Measurements from ENCODE around the gene KREMEN1. TPM values are rescaled to one million over a fixed set of nuclear protein-coding genes. Genes with fewer than 3 reads are reported as not detected.
"Not testable (repeated sequence)": the region's sequence is repeated elsewhere in the genome, so short reads cannot be mapped to it uniquely, and the experiment has no call there.

Gene KREMEN1
- total RNA-seq, 6 donors from 2014 or later = 8.4 to 24.3 (median 15.9) TPM

- ATAC-seq (ENCODE audit: low FRiP score in 2 of 2) = peak in 1 of 2 donors; percentile 47
- H3K4me1 ChIP-seq = peaks cover 20 to 22% (median 20%) of the 10 kb centered on the region in 4 donors
- peak overlapping the region in 3 of 4 donors; percentile 24 to 53 (median 31) for H3K27ac ChIP-seq
Measured at GRCh38 chr22:29081517-29082236, 8.8 kb downstream of the KREMEN1 start.

GRCh38 chr22:29082826-29083545 lies 10.2 kb downstream of the KREMEN1 start:
- Histone ChIP-seq H3K9me3 (no peaks in the 10 kb centered on the region), H3K27me3 (no peaks in the 10 kb centered on the region), H3K36me3 (no peaks in the 10 kb centered on the region), H3K4me3 (no peak overlapping the region), H3K4me1 (peaks cover 18 to 22% (median 20%) of the 10 kb centered on the region in 4 donors), H3K27ac (peak overlapping the region in 3 of 4 donors; percentile 28 to 53 (median 31))
- no peak for ATAC-seq (ENCODE audit: low FRiP score in 2 of 2)
- TF ChIP-seq POLR2AphosphoS5 (IDR thresholded peaks at IDR 0.05) (no peak), CTCF (IDR thresholded peaks at IDR 0.05) (no peak), EP300 (IDR thresholded peaks at IDR 0.05) (no peak), POLR2A (IDR thresholded peaks at IDR 0.05) (no peak)
- no peak for DNase-seq
- 88 to 90% methylated on average over 7 of the region's 7 CpGs for WGBS, 2 donors

More at GRCh38 chr22:29081517-29082236, 8.8 kb downstream of the KREMEN1 start:
- no peak for DNase-seq
- no peak for TF ChIP-seq EP300 (IDR thresholded peaks at IDR 0.05)
- no peak for TF ChIP-seq CTCF (IDR thresholded peaks at IDR 0.05)
- TF ChIP-seq POLR2A (IDR thresholded peaks at IDR 0.05) = no peak
- TF ChIP-seq POLR2AphosphoS5 (IDR thresholded peaks at IDR 0.05) = no peak
- H3K36me3 ChIP-seq = no peaks in the 10 kb centered on the region
- H3K4me3 ChIP-seq = no peak overlapping the region
- H3K9me3 ChIP-seq = no peaks in the 10 kb centered on the region
- 57 to 69% methylated on average over 3 of the region's 3 CpGs for WGBS, 2 donors
- no peaks in the 10 kb centered on the region for H3K27me3 ChIP-seq

GRCh38 chr22:29083576-29083932 lies 10.7 kb downstream of the KREMEN1 start:
- H3K36me3 ChIP-seq; ATAC-seq (ENCODE audit: low FRiP score in 2 of 2); H3K4me3 ChIP-seq; H3K27me3 ChIP-seq; H3K9me3 ChIP-seq: not testable (repeated sequence)
- peak overlapping the region; percentile 11 to 36 (median 27) for H3K27ac ChIP-seq
- 76 to 84% methylated on average over 7 of the region's 7 CpGs for WGBS, 2 donors
- peaks cover 16 to 22% (median 18%) of the 10 kb centered on the region in 4 donors for H3K4me1 ChIP-seq
- DNase-seq = peak in 1 of 2 donors; percentile 36

GRCh38 chr22:29083933-29084591 lies 11.2 kb downstream of the KREMEN1 start:
- Histone ChIP-seq H3K36me3 (no peaks in the 10 kb centered on the region), H3K9me3 (no peaks in the 10 kb centered on the region), H3K27ac (peak overlapping the region; percentile 11 to 36 (median 27)), H3K27me3 (no peaks in the 10 kb centered on the region), H3K4me3 (no peak overlapping the region), H3K4me1 (peaks cover 14 to 20% (median 17%) of the 10 kb centered on the region in 4 donors)
- WGBS, 2 donors = 51 to 56% methylated on average over 5 of the region's 5 CpGs
- no peak for TF ChIP-seq POLR2A (IDR thresholded peaks at IDR 0.05)
- TF ChIP-seq POLR2AphosphoS5 (IDR thresholded peaks at IDR 0.05) = peak in 1 of 2 donors; percentile 16
- no peak for TF ChIP-seq EP300 (IDR thresholded peaks at IDR 0.05)
- no peak for TF ChIP-seq CTCF (IDR thresholded peaks at IDR 0.05)
- DNase-seq (no peak), ATAC-seq (ENCODE audit: low FRiP score in 2 of 2) (no peak)

- H3K4me1 ChIP-seq = peaks cover 9 to 22% (median 17%) of the 10 kb centered on the region in 4 donors
- no peak overlapping the region for H3K4me3 ChIP-seq
- TF ChIP-seq EP300 (IDR thresholded peaks at IDR 0.05) = no peak
- no peak for TF ChIP-seq POLR2AphosphoS5 (IDR thresholded peaks at IDR 0.05)
- no peak for TF ChIP-seq CTCF (IDR thresholded peaks at IDR 0.05)
- TF ChIP-seq POLR2A (IDR thresholded peaks at IDR 0.05) = no peak
- H3K27me3 ChIP-seq = no peaks in the 10 kb centered on the region
- no peaks in the 10 kb centered on the region for H3K9me3 ChIP-seq
- WGBS, 2 donors = 87 to 95% methylated on average over 2 of the region's 2 CpGs
- H3K27ac ChIP-seq = no peak overlapping the region
- peak in 1 of 2 donors; percentile 37 for ATAC-seq (ENCODE audit: low FRiP score in 2 of 2)
- H3K36me3 ChIP-seq = no peaks in the 10 kb centered on the region
- DNase-seq = no peak
Measured at GRCh38 chr22:29087012-29087411, 14.2 kb downstream of the KREMEN1 start.

Measured in upper lobe of left lung (tissue), 6 donors.